NT2/D1 (cell line): ENCODE measurements around the gene DCP1A.

Experiments used
- DNase-seq: peaks from one replicate; pipeline ENCODE4 v3.0.0-alpha.2; 2011; ENCODE audit warnings: low read depth, low spot score
- H3K27me3 ChIP-seq: 2 replicates; pipeline ENCODE4 v1.6.0; 2011; ENCODE audit warnings: mild to moderate bottlenecking; ENCODE audit not compliant: insufficient read length, insufficient read depth
- H3K36me3 ChIP-seq: 2 replicates; pipeline ENCODE4 v1.6.1; 2011; ENCODE audit warnings: mild to moderate bottlenecking, low read length, mixed read lengths; ENCODE audit not compliant: insufficient read depth, insufficient read length
- H3K4me1 ChIP-seq: 2 replicates; pipeline ENCODE4 v1.5.1; 2011; ENCODE audit not compliant: insufficient read depth, insufficient read length
- H3K4me3 ChIP-seq: 2 replicates; pipeline ENCODE4 v1.5.1; 2011; ENCODE audit warnings: low read depth; ENCODE audit not compliant: insufficient read length
- H3K9ac ChIP-seq: 2 replicates; pipeline ENCODE4 v1.6.0; 2011; ENCODE audit warnings: low read depth; ENCODE audit not compliant: insufficient read length
- H3K9me3 ChIP-seq: 2 replicates; pipeline ENCODE4 v1.5.1; 2011; ENCODE audit warnings: mild to moderate bottlenecking, low read length; ENCODE audit not compliant: insufficient read depth
- SUZ12 ChIP-seq: IDR thresholded peaks from 2 replicates; pipeline ENCODE4 v1.6.1; 2011; ENCODE audit not compliant: insufficient read length, insufficient read depth; ENCODE audit errors: extremely low read depth
- YY1 ChIP-seq: IDR thresholded peaks from 2 replicates; pipeline ENCODE4 v1.6.1; 2011; ENCODE audit not compliant: insufficient read length, insufficient read depth
- ZNF274 ChIP-seq: IDR thresholded peaks from 2 replicates; pipeline ENCODE4 v1.6.1; 2011; ENCODE audit warnings: mild to moderate bottlenecking, low read depth, low read length

The DCP1A gene

GRCh38 chr3:53260286-53260785 is 87.0 kb downstream of the DCP1A start:
- no peaks in the 10 kb centered on the region for H3K27me3 ChIP-seq
- H3K4me3 ChIP-seq, result no peak overlapping the region
- peaks cover 33% of the 10 kb centered on the region for H3K4me1 ChIP-seq
- TF ChIP-seq ZNF274 (no peak), YY1 (no peak), SUZ12 (no peak)
- no peaks in the 10 kb centered on the region for H3K9me3 ChIP-seq
- H3K9ac ChIP-seq, result peak overlapping the region; percentile 36
- no peak for DNase-seq
- peaks cover 1% of the 10 kb centered on the region for H3K36me3 ChIP-seq

GRCh38 chr3:53259427-53260259 is 87.7 kb downstream of the DCP1A start:
- Histone ChIP-seq H3K36me3 (peaks cover 8% of the 10 kb centered on the region), H3K4me3 (no peak overlapping the region), H3K9ac (peak overlapping the region; percentile 73), H3K27me3 (no peaks in the 10 kb centered on the region), H3K4me1 (peaks cover 33% of the 10 kb centered on the region), H3K9me3 (no peaks in the 10 kb centered on the region)
- TF ChIP-seq SUZ12 (no peak), ZNF274 (no peak), YY1 (no peak)
- no peak for DNase-seq

GRCh38 chr3:53258600-53259426 is 88.5 kb downstream of the DCP1A start:
- H3K27me3 ChIP-seq, result no peaks in the 10 kb centered on the region
- no peak overlapping the region for H3K4me3 ChIP-seq
- no peaks in the 10 kb centered on the region for H3K9me3 ChIP-seq
- H3K36me3 ChIP-seq, result peaks cover 16% of the 10 kb centered on the region
- TF ChIP-seq SUZ12, result no peak
- DNase-seq, result peak; percentile 91
- peaks cover 33% of the 10 kb centered on the region for H3K4me1 ChIP-seq
- peak overlapping the region; percentile 73 for H3K9ac ChIP-seq

GRCh38 chr3:53257465-53257864 is 89.9 kb downstream of the DCP1A start:
- TF ChIP-seq SUZ12 (no peak), YY1 (no peak), ZNF274 (no peak)
- Histone ChIP-seq H3K27me3 (no peaks in the 10 kb centered on the region), H3K9ac (no peak overlapping the region)

GRCh38 chr3:53256704-53257055 is 90.7 kb downstream of the DCP1A start:
- Histone ChIP-seq H3K9me3 (no peaks in the 10 kb centered on the region), H3K9ac (peak overlapping the region; percentile 53), H3K36me3 (peaks cover 29% of the 10 kb centered on the region), H3K4me3 (no peak overlapping the region), H3K27me3 (no peaks in the 10 kb centered on the region), H3K4me1 (peaks cover 33% of the 10 kb centered on the region)
- TF ChIP-seq SUZ12 (no peak), ZNF274 (no peak), YY1 (no peak)
- DNase-seq, result no peak

More at GRCh38 chr3:53257465-53257864, 89.9 kb downstream of the DCP1A start:
- H3K4me1 ChIP-seq, result peaks cover 33% of the 10 kb centered on the region
- H3K9me3 ChIP-seq, result no peaks in the 10 kb centered on the region
- no peak overlapping the region for H3K4me3 ChIP-seq
- DNase-seq, result no peak
- H3K36me3 ChIP-seq, result peaks cover 26% of the 10 kb centered on the region

GRCh38 chr3:53255775-53256703 is 91.3 kb downstream of the DCP1A start, which contains the start of gene TKT:
Gene TKT (minus strand): TSS chr3:53256022. CDS start chr3:53255942, 80 bp downstream.
- DNase-seq, result peak; percentile 78
- Histone ChIP-seq H3K9ac (peak within 1 kb of the TSS; percentile 99), H3K4me1 (peaks cover 35% of the 10 kb centered on the region), H3K9me3 (no peaks in the 10 kb centered on the region), H3K27me3 (no peaks in the 10 kb centered on the region), H3K4me3 (peak within 1 kb of the TSS; percentile 91), H3K36me3 (peaks cover 35% of the 10 kb centered on the region)
- no peak for TF ChIP-seq SUZ12
- no peak for TF ChIP-seq ZNF274
- TF ChIP-seq YY1, result no peak
